Caco-2 (cell line): Measurements from ENCODE around the gene PLK1. TPM values are rescaled to one million over a fixed set of nuclear protein-coding genes. Genes with fewer than 3 reads are reported as not detected.

Experiments used
- BruUV-seq: library from RNA; stranded (reverse); fragments of 400-500 nt; replicated peaks from 2 replicates; lab custom pipeline; 2021; lab: Mats Ljungman, UMichigan
- CTCF ChIA-PET: fragments of 300-600 bp; sonication (Branson Sonifier 250); formaldehyde crosslinking; loops from one replicate; lab custom pipeline; 2022; ENCODE audit warnings: antibody characterized with exemption; lab: Charles Lee
- POLR2A ChIA-PET: fragments of 300-600 bp; sonication (Branson Sonifier 250); formaldehyde crosslinking; loops from one replicate; lab custom pipeline; 2022; ENCODE audit warnings: antibody characterized with exemption; lab: Charles Lee
- DNase-seq, 2 experiments: peaks; one replicate each; pipeline versions ENCODE4 v3.0.0 to v3.0.0-alpha.2; 2020 to 2022
- H3K27me3 ChIP-seq: replicated peaks from 2 replicates; pipeline ENCODE4 v1.6.0; 2011; ENCODE audit warnings: low read length; ENCODE audit not compliant: control insufficient read depth, insufficient read depth
- H3K36me3 ChIP-seq: 2 replicates; pipeline ENCODE4 v1.5.1; 2011; ENCODE audit warnings: low read length; ENCODE audit not compliant: control insufficient read depth, insufficient read depth
- H3K4me1 ChIP-seq: fragments of 250-450 bp; sonication (Bioruptor Pico); 2 replicates; pipeline ENCODE4 v1.5.1; 2020; ENCODE audit warnings: mild to moderate bottlenecking
- H3K4me3 ChIP-seq: 2 replicates; pipeline ENCODE4 v1.5.1; 2011; ENCODE audit warnings: low read depth, mild to moderate bottlenecking, control low read depth, low read length
- H3K9me3 ChIP-seq: fragments of 250-450 bp; sonication (Bioruptor Pico); 2 replicates; pipeline ENCODE4 v1.5.1; 2020; ENCODE audit warnings: mild to moderate bottlenecking, moderate library complexity
- H3K27ac Mint-ChIP-seq: one replicate; pipeline ENCODE4 v1.8.0; 2022; ENCODE audit warnings: mixed read lengths; ENCODE audit not compliant: unreplicated experiment
- H3K27me3 Mint-ChIP-seq: one replicate; pipeline ENCODE4 v1.8.0; 2022; ENCODE audit warnings: mixed read lengths; ENCODE audit not compliant: insufficient read depth, unreplicated experiment
- H3K36me3 Mint-ChIP-seq: one replicate; pipeline ENCODE4 v1.8.0; 2022; ENCODE audit warnings: mild to moderate bottlenecking, mixed read lengths; ENCODE audit not compliant: insufficient read depth, unreplicated experiment
- H3K4me1 Mint-ChIP-seq: one replicate; pipeline ENCODE4 v1.8.0; 2022; ENCODE audit warnings: low read depth, mixed read lengths; ENCODE audit not compliant: unreplicated experiment
- H3K4me3 Mint-ChIP-seq: one replicate; pipeline ENCODE4 v1.8.0; 2022; ENCODE audit warnings: mild to moderate bottlenecking, moderate library complexity, mixed read lengths; ENCODE audit not compliant: unreplicated experiment
- H3K9me3 Mint-ChIP-seq: one replicate; pipeline ENCODE4 v1.8.0; 2022; ENCODE audit warnings: mixed read lengths; ENCODE audit not compliant: unreplicated experiment
- CTCF ChIP-seq, 2 experiments: fragments of 200-600 bp in 1 of 2; IDR thresholded peaks; 1 replicate in 1 of 2; 2 replicates in 1 of 2; pipeline versions ENCODE4 v1.5.1 to v1.8.0; 2011 to 2022; ENCODE audit warnings: antibody characterized with exemption in 1 of 2, control low read depth in 1 of 2, inconsistent platforms in 1 of 2, low read depth in 1 of 2, low read length in 1 of 2, mild to moderate bottlenecking in 1 of 2, moderate library complexity in 1 of 2; ENCODE audit not compliant: insufficient read depth in 1 of 2, severe bottlenecking in 1 of 2, unreplicated experiment in 1 of 2
- intact Hi-C: fragments of 100-400 bp; cut with micrococcal nuclease; formaldehyde crosslinking; loops from one replicate; pipeline ENCODE4 v1.10.0; 2022; ENCODE audit not compliant: unreplicated experiment
- total RNA-seq: library from RNA; stranded (reverse); gene quantifications from 2 replicates; pipeline ENCODE4 v1.2.3, GENCODE V29; 2022

Gene PLK1
- total RNA-seq, 1 experiment from 2014 or later: 114 TPM

GRCh38 chr16:23701045-23701444 lies 22.4 kb downstream of the PLK1 start:
- Mint-ChIP-seq H3K4me1 (no peaks in the 10 kb centered on the region), H3K4me3 (no peak overlapping the region), H3K27ac (no peak overlapping the region), H3K36me3 (no peaks in the 10 kb centered on the region), H3K9me3 (peaks cover 14% of the 10 kb centered on the region), H3K27me3 (no peaks in the 10 kb centered on the region)
- Histone ChIP-seq H3K9me3 (no peaks in the 10 kb centered on the region), H3K4me1 (no peaks in the 10 kb centered on the region), H3K27me3 (no peaks in the 10 kb centered on the region), H3K36me3 (no peaks in the 10 kb centered on the region), H3K4me3 (no peak overlapping the region)
- no peak for DNase-seq
- ChIA-PET CTCF (no interaction called here), POLR2A (no interaction called here)
- no TSS peak for BruUV-seq
- intact Hi-C loops: no loop called here
- TF ChIP-seq CTCF (IDR thresholded peaks at IDR 0.05; ENCODE audit: insufficient read depth in 1 of 2, low read depth in 1 of 2, low read length in 1 of 2, severe bottlenecking in 1 of 2, unreplicated experiment in 1 of 2): no peak

GRCh38 chr16:23702951-23703350 lies 24.3 kb downstream of the PLK1 start:
- H3K4me1 Mint-ChIP-seq: no peaks in the 10 kb centered on the region
- H3K27me3 ChIP-seq: no peaks in the 10 kb centered on the region
- intact Hi-C loops: no loop called here
- H3K9me3 ChIP-seq: no peaks in the 10 kb centered on the region
- no peak for TF ChIP-seq CTCF (IDR thresholded peaks at IDR 0.05; ENCODE audit: insufficient read depth in 1 of 2, low read depth in 1 of 2, low read length in 1 of 2, severe bottlenecking in 1 of 2, unreplicated experiment in 1 of 2)
- H3K4me1 ChIP-seq: no peaks in the 10 kb centered on the region
- DNase-seq: no peak
- no peaks in the 10 kb centered on the region for H3K27me3 Mint-ChIP-seq
- no peak overlapping the region for H3K27ac Mint-ChIP-seq
- peaks cover 14% of the 10 kb centered on the region for H3K9me3 Mint-ChIP-seq
- BruUV-seq: no TSS peak
- H3K4me3 Mint-ChIP-seq: no peak overlapping the region
- H3K4me3 ChIP-seq: no peak overlapping the region
- H3K36me3 Mint-ChIP-seq: no peaks in the 10 kb centered on the region
- H3K36me3 ChIP-seq: no peaks in the 10 kb centered on the region
- CTCF ChIA-PET: no interaction called here
- POLR2A ChIA-PET: no interaction called here

- Mint-ChIP-seq H3K27ac (no peak overlapping the region), H3K4me3 (no peak overlapping the region), H3K9me3 (peaks cover 16% of the 10 kb centered on the region), H3K4me1 (no peaks in the 10 kb centered on the region), H3K27me3 (no peaks in the 10 kb centered on the region), H3K36me3 (no peaks in the 10 kb centered on the region)
- no peak for TF ChIP-seq CTCF (IDR thresholded peaks at IDR 0.05; ENCODE audit: insufficient read depth in 1 of 2, low read depth in 1 of 2, low read length in 1 of 2, severe bottlenecking in 1 of 2, unreplicated experiment in 1 of 2)
- Histone ChIP-seq H3K36me3 (no peaks in the 10 kb centered on the region), H3K9me3 (peaks cover 5% of the 10 kb centered on the region; the same call in 1 of the 2 replicates), H3K27me3 (no peaks in the 10 kb centered on the region), H3K4me1 (no peaks in the 10 kb centered on the region), H3K4me3 (no peak overlapping the region)
- no peak for DNase-seq
- ChIA-PET POLR2A (no interaction called here), CTCF (no interaction called here)
- intact Hi-C loops: no loop called here
- BruUV-seq: no TSS peak
These were observed 26.3 kb downstream of the PLK1 start for GRCh38 chr16:23704772-23705516.
